Epithelial cell of prostate (primary cell): Measurements from ENCODE around the gene RABL6.
A peak's percentile ranks its signal among the peaks of the same experiment; 100 is the strongest.
"Not testable (repeated sequence)": the region's sequence is repeated elsewhere in the genome, so short reads cannot be mapped to it uniquely, and the experiment has no call there.

Experiments used
- DNase-seq: peaks from one replicate; pipeline ENCODE4 v3.0.0-alpha.2; 2011; ENCODE audit warnings: low read depth, low spot score
- H3K27ac ChIP-seq: fragments of 450-650 bp; 2 replicates; pipeline ENCODE4 v1.5.1; 2017; ENCODE audit warnings: mild to moderate bottlenecking

RABL6 gene

GRCh38 chr9:136866898-136867421 is 59.2 kb downstream of the RABL6 start:
- not testable (repeated sequence) for DNase-seq
- peak overlapping the region; percentile 60 for H3K27ac ChIP-seq

DNA sequence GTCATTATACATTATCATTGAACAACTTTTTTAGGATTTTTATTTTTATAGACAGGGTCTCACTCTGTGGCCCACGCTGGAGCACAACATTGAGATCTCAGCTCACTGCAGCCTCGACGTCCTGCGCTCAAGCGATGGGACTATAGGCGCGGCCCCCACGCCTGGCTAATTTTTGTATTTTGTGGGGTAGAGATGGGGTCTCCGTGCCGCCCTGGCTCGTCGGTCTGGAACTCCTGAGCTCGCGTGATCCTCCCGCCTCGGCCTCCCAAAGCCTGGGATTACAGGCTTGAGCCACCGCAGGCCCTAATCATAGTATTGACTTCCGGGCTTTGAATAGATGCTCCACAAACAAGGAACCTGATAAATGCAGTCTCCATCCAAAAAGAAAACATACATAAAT is 59.7 kb downstream of the RABL6 start:
- no peak overlapping the region for H3K27ac ChIP-seq

DNA sequence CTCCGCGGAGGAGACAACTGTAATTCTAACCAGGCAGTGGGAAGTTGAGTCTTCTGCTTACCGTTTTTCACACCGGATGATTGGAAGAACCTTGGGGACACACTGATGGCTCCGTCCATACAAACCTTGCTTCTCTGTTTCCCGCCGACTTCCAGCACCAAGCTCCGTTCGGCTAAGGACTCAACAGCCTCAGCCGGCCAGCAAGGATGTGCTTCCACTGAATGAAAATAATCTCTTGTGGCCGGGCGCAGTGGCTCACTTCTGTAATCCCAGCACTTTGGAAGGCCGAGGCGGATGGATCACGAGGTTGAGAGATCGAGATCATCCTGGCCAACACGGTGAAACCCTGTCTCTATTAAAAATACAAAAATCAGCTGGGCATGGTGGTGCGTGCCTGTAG is 60.2 kb downstream of the RABL6 start:
- DNase-seq = no peak
- no peak overlapping the region for H3K27ac ChIP-seq

More for the DNA sequence above, 59.7 kb downstream of the RABL6 start:
- no peak for DNase-seq

DNA sequence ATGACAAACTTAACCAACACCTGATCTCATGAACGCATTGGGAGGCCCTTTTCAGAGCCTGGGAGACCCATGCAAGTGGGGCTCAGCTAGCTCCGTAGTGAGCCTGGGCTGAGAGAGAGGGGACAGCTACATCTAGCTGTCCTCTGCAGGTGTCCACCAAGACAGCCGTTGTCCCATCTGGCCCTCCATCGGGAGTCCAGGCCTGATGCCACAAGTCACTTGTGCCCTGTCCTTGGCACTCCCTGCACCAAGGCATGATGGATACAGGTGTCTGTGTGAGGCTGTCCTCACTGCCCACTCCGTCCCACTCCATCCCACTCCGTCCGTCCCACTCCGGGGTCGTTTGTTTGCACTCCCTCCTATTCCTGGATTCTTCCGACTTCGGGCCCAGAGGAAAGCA is 60.9 kb downstream of the RABL6 start:
- no peak for DNase-seq
- H3K27ac ChIP-seq = no peak overlapping the region

GRCh38 chr9:136869611-136870010 is 61.9 kb downstream of the RABL6 start:
- DNase-seq = not testable (repeated sequence)

DNA sequence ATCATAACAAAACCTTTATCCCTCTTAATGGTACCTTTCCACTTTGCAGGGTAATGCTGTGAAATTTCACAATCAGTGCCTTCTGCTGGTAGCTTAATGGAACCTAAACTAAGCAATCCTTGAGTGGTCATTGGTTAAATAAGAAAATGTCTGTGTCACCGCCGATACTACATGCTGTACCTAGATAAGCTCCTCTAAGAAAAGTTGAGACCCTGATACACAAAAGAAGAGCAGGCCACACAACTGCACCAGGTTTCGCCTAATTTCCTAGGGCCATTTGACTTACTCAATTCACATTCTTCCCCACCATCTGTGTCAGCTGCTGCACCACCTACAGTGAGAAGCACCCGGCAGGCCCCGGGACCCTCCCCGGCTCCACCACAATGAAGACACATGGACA is 67.4 kb downstream of the RABL6 start:
- no peak overlapping the region for H3K27ac ChIP-seq
- DNase-seq = no peak

More at GRCh38 chr9:136869611-136870010, 61.9 kb downstream of the RABL6 start:
- not testable (repeated sequence) for H3K27ac ChIP-seq

DNA sequence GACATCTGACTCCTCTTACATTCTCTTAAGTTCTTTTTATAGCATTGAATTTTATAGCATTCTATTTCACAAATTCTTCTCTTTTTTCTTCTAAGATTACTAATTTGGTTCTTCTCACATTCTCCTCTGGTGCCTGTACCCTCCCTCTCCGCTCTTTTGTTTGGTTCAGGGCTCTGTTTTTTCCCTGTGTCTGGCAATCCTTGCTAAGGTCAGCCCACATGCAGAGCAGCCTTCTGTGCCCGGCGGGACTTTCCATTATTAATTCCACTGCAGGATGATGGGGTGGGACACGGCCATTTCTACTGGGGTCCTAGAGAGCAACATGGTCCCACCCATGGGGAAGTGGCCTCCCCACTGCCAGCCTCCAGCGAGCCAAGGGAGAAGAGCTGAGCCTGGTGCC is 68.7 kb downstream of the RABL6 start:
- H3K27ac ChIP-seq = no peak overlapping the region
- no peak for DNase-seq

- H3K27ac ChIP-seq = no peak overlapping the region
- no peak for DNase-seq
Measured at GRCh38 chr9:136880651-136881050, 72.9 kb downstream of the RABL6 start.

GRCh38 chr9:136881691-136882108 is 74.0 kb downstream of the RABL6 start:
- no peak for DNase-seq
- H3K27ac ChIP-seq = no peak overlapping the region

DNA sequence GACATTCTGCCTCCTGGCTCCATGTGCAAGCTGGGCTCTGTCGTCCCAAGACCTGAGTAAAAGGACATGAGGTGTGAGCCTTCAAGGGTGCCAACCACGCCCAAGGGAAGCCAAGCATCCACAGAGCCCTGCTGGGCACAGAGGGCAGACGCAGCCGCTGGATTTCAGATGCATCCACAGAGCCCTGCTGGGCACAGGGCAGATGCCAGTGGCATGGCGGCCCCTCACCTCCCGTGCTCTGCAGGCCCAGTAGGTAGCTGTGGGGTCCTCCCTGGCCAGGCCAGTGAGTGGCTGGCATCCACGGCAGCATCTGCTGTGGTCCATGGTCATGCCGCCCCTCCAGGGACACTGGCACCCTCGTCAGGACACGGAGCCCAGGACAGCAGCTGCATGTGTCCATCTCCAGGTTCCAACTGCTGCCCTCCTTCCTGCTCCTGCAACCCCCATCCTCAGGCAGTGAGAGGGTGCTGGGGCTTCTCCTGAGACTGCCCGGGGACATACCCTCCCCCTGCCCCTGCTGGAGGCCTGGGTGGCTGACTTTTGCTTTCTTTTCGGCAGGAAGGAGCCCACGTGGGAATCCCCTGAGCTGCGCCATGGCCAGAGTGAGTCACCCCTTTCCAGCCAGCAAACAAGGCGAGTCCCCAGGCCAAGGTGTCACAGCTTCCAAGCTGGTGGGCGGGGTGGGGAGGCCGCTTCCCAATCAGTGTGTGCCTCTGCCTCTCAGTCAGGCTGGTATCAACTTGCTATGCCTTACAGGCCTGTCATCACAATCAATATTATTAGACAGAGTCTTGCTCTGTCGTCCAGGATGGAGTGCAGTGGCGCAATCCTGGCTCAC is 74.6 kb downstream of the RABL6 start:
- peak; percentile 79 for DNase-seq
- peak overlapping the region; percentile 20 for H3K27ac ChIP-seq

GRCh38 chr9:136882947-136883283 is 75.2 kb downstream of the RABL6 start:
- H3K27ac ChIP-seq = peak overlapping the region; percentile 20

DNA sequence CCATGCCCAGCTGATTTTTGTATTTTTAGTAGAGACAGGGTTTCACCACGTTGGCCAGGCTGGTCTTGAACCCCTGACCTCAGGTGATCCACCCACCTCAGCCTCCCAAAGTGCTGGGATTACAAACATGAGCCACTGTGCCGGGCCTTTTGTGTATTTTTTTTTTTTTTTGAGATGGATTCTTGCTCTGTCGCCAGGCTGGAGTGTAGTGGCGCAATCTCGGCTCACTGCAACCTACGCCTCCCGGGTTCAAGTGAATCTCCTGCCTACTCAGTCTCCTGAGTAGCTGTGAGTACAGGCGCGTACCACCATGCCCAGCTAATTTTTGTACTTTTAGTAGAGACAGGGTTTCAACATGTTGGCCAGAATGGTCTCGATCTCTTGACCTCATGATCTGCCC is 75.9 kb downstream of the RABL6 start:
- not testable (repeated sequence) for DNase-seq, H3K27ac ChIP-seq

More at GRCh38 chr9:136882947-136883283, 75.2 kb downstream of the RABL6 start:
- DNase-seq = not testable (repeated sequence)

DNA sequence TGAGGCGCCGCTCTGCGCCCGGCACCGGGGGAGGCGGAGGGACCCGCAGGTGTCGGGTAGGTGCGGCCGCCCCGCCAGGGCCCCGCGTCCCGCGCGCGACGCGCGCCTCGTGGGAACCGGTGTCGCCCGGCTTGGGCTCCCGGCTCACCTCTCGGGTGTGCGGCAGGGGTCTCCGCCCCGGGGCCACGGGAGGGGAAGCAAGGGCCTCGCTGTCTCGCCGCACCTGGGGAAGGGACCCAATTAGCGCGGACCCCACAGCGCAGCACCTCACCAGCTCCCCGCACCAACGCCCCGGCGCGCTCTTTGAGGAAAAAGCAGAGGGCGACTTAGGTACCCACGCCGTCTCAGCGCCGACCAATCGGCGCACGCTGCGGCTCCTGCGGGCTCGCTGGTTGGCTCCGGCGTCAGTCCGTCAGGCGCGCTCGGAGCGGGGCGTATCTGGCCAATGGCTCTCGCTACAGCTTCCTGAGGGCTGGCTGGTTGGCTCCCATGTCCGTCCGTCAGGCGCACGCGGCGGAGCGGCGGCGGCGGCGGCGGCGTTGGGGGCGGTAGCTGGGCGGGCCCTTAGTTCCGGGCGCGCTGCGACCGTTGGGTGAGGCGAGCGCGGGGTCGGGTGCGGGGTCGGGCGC is 78.3 kb downstream of the RABL6 start, which contains the start of gene TRAF2:
Gene TRAF2, plus strand, starts transcription at position 567 of the 629 bp plus-strand sequence. CDS start 12,225 bp downstream, outside the sequence.
- peak within 1 kb of the TSS; percentile 46 for H3K27ac ChIP-seq

GRCh38 chr9:136886610-136887597 is 79.2 kb downstream of the RABL6 start:
- DNase-seq = no peak
- peak overlapping the region; percentile 46 for H3K27ac ChIP-seq

More for the DNA sequence above, 78.3 kb downstream of the RABL6 start, which contains the start of gene TRAF2:
- peak; percentile 98 for DNase-seq

DNA sequence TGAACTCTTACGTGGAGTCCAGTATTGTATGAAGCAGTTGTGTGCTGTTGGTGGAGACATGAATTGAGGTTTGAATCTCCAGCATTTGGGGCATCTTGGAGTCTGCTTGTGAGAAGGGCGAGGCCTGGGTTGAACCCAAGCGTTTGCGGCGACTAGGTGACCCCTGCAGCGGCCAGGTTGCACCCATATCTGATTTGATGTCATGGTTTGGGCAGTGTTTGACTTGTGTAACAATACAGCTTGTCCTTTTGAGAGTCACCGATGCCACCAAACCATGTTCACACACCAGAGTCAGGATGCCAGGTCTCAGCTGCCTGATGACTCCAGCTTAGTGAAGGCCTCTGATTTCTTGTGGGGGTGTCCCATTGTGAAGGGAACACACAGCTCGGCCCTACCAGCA is 80.7 kb downstream of the RABL6 start:
- H3K27ac ChIP-seq = no peak overlapping the region
- no peak for DNase-seq

DNA sequence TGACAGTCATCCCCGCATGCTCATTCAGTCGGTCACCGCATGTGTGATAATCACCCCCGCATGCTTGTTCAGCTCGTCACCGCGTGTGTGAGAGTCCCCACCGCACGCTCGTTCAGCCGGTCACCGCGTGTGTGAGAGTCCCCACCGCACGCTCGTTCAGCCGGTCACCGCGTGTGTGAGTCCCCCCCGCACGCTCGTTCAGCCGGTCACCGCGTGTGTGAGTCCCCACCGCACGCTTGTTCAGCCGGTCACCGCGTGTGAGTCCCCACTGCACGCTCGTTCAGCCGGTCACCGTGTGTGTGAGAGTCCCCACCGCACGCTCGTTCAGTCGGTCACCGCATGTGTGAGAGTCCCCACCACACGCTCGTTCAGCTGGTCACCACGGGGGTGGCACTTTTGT is 82.1 kb downstream of the RABL6 start:
- no peak for DNase-seq
- no peak overlapping the region for H3K27ac ChIP-seq

DNA sequence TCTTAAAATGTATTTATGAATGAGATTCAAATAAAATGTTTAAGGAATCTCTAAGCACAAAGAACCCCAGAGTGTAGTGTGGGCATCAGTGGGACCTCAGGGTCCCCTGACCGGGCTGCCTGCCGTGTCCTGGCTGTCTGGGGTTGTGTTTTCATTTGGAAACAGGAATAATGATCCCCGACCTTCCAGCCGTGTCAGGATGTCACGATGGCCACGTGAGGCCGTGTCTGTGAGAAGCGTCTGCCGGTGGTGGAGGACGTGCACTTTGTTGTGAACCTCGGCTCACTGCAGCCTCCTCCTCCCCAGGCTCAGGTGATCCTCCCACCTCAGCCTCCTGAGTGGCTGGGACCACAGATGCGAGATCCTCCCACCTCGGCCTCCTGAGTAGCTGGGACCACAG is 82.9 kb downstream of the RABL6 start:
- no peak overlapping the region for H3K27ac ChIP-seq
- DNase-seq = no peak
